GM23338 (cell line): ENCODE measurements around the gene AP1AR.

Experiments used
- EZH2 ChIP-seq: fragments of 200-600 bp; sonication (generic); IDR thresholded peaks from one replicate; pipeline ENCODE4 v1.8.0; 2017; ENCODE audit warnings: antibody characterized with exemption, mild to moderate bottlenecking, low read depth; ENCODE audit not compliant: unreplicated experiment
- POLR2AphosphoS5 ChIP-seq: IDR thresholded peaks from 2 replicates; pipeline ENCODE4 v1.6.1; 2016; ENCODE audit warnings: antibody characterized with exemption, low read depth
- TF ChIP-seq, protein P1 (sequence below): IDR thresholded peaks from one replicate; pipeline ENCODE4 v1.6.1; 2018; ENCODE audit warnings: antibody characterized with exemption; ENCODE audit not compliant: unreplicated experiment

DNA sequence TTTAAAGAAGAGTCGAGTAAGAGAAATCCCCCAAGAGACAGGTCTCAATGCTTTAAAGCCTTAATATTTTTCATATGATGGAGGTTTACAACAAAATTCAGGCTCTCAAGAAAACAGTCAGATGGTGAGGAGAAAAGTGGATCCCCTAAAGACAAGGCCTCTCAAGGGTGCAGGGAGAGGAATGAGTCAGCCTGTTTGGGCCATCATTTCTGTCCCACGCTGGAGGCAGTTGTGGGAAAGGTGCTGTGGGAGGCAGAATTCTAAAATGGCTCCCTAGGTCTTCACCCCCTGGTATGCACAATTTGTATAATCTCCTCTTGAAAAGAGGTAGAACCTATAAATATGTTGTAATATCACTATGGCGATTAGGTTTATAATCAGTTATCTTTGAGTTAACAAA, 58.8 kb downstream of the AP1AR start:
- TF ChIP-seq EZH2 (no peak), POLR2AphosphoS5 (no peak)
- TF ChIP-seq, protein P1, sequence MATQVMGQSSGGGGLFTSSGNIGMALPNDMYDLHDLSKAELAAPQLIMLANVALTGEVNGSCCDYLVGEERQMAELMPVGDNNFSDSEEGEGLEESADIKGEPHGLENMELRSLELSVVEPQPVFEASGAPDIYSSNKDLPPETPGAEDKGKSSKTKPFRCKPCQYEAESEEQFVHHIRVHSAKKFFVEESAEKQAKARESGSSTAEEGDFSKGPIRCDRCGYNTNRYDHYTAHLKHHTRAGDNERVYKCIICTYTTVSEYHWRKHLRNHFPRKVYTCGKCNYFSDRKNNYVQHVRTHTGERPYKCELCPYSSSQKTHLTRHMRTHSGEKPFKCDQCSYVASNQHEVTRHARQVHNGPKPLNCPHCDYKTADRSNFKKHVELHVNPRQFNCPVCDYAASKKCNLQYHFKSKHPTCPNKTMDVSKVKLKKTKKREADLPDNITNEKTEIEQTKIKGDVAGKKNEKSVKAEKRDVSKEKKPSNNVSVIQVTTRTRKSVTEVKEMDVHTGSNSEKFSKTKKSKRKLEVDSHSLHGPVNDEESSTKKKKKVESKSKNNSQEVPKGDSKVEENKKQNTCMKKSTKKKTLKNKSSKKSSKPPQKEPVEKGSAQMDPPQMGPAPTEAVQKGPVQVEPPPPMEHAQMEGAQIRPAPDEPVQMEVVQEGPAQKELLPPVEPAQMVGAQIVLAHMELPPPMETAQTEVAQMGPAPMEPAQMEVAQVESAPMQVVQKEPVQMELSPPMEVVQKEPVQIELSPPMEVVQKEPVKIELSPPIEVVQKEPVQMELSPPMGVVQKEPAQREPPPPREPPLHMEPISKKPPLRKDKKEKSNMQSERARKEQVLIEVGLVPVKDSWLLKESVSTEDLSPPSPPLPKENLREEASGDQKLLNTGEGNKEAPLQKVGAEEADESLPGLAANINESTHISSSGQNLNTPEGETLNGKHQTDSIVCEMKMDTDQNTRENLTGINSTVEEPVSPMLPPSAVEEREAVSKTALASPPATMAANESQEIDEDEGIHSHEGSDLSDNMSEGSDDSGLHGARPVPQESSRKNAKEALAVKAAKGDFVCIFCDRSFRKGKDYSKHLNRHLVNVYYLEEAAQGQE = no peak
